HPDE6-E6E7 (cell line): ENCODE measurements around the gene MAGI1.

Source experiments
- DNase-seq: peaks from one replicate; pipeline ENCODE4 v3.0.0; 2011; ENCODE audit warnings: missing footprints; ENCODE audit errors: extremely low spot score

The MAGI1 gene

GRCh38 chr3:65843732-65844131 is 195.0 kb downstream of the MAGI1 start:
- DNase-seq, result no peak

- no peak for DNase-seq
Observed at GRCh38 chr3:65837604-65838003, 201.1 kb downstream of the MAGI1 start.

DNA sequence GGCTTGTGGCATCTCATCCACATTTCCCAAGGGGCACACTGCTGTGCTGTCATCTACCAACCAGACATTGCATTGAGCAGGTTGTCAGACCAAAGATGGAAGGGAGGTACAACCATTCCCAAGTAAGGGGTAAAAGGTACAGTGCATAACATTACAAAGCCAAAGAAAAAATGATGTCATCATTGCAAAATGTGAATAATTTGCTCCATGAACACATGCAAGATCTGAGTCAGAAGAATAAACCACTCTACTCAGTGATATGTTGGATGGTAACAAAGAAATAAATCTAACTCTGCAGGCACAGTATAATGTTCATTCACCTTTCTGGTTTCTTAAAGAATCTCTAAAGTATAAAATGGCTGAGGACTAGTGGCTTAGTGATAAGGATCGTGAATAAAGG is 202.7 kb downstream of the MAGI1 start:
- no peak for DNase-seq

- DNase-seq, result no peak
Observed at GRCh38 chr3:65833761-65834505, 204.8 kb downstream of the MAGI1 start.

DNA sequence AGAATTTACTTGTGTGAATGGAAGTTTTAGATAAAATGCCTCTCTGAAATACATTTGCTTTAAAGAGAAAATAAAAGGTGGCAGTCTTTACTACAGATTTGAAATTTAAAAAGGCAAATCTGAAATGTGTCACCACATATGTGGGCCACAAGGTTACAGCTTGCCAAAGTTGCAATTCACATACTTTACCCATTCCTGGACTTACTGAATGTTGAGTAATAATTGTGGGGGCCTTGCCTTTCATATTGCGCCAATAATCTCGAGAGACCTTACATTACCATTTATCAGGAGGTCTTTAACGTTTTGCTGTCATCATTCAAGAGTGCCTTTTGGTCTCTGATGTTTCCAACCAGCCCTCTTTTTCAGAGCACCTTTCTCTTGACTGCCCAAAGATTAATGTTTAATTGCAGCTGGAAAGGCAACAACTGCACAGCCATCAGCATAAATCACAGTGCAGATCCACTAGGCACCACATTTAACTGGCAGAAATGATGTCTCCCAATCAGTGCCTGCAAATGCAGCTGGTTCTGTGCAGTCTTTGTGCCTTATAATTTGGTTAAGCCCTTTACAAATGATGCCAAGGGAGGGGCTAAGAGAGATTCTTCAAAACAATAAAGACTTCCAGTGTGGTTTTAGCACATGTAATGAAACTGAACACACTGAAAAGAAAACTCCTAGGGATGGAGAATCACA is 206.8 kb downstream of the MAGI1 start:
- DNase-seq, result no peak

DNA sequence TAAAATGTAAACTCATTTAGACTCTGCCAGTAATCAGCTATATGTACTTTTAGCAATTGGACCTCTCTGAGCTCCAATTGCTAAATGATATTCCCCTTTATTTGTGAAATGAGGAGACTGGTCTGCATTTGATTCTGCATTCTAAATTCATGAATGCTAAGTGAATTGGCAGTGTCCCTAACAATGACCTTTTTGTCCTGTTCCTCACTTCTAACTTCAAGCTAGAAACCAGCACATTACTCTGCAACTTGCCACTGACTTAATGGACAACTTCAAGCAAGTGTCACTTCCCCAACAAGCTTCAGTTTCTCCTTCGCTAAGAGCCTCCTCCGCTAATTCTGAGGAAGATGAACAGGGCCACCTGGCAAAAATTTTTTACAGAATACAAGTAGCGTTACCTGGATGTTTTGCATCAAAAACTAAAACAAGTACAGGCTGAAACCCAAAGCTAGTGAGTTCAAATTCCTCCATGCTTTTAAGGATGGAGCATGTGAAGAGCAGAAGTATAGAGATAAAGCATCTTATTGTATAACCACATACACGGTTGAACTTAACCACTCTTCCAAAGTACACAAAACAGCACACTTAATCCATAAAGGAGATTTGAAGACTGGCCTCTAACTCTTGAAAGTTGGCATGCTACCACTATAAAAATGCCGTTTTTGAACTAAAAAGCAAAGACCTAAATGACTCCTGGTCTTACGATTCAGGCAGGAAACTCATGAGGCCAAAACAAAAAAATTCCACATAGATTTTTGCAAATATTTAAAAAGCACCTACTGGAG is 207.6 kb downstream of the MAGI1 start:
- no peak for DNase-seq

DNA sequence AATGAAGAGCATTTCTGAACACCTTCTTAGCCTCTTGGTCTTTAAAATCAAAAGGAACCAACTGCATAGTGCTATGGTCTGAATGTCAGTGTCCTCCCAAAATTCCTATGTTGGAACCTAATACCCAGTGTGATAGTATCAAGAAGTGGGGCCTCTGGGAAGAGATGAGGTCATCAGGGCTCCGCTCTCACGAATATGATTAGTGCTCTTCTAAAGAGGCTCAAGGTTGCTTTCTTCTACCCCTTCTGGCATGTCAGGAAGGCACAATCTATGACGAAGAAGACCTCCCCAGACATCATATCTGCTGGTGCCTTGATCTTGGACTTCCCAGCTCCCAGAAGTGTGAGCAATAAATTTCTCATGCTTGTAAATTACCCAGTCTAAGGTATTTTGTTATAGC is 209.5 kb downstream of the MAGI1 start:
- no peak for DNase-seq

DNA sequence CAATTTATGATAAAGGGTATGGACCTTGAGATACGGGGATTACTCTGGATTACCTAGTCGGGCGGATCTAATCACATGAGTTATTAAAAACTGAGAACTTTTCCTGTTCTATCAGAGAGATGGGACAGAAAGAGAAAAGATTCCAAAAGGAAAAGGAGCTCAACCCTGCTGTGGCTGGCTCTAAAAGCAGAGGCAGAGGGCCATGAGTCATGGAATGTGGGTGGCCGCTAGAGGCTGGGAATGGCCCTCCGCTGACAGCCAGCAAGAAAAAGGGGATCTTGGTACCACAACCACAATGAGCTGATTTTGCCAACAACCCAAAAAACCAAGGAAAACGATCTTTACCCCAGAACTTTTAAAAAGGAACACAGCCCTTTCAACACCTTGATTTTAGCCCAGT is 210.0 kb downstream of the MAGI1 start:
- no peak for DNase-seq

DNA sequence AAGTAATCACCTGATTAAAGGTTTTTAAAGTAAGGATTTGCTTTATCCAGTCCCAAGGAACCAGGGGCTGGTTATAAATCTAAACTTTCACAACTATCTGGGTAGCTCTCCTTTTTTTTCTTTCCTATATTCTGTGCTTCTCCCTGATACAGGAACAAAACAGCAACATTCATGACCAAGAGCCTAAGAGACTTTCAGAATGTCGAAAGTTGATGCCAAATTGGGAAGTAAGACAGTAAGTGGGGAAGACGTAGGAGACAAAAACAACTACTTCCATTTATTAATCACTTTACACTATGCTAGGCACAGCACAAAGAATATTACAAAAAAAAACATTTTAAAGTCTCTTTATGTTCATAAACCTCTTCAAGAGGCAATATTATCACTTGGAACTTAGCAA is 211.6 kb downstream of the MAGI1 start:
- no peak for DNase-seq

DNA sequence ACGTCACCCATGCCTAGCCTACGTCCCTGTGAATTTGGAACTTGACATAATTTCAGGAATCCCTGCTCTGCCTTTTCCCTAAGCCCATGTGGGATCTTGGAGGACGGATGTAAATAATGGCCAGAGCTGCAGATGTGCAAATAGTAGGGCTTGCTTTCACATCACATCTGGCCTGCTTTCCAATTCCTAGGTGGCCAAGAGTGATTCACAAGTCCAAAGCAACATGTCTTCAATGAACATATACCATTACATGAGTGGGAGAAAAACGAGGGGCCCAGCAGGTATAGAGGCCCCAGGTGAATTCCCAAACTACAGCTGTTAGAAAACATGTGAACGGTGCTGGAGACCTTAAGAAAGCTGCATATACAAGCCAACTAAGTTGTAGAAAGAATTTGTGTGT is 214.6 kb downstream of the MAGI1 start:
- DNase-seq, result no peak

DNA sequence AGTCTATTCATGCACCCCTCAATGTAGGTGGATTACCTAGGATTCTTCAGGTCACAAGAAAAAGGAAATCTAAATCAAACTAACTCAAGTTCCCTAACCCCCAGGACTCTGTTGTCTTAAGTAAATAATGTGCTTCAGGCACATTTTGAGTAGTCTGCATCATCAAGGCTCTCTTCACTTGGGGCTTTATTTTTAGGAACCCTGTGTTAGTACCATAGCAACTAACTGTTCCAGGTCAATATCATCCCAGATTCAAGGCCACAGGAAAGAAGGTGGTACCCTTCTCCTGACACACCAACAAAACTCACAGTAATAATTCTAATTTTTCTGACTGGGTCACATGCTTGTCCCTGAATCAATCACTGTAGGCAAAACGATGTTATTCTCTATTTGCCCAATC is 218.1 kb downstream of the MAGI1 start:
- no peak for DNase-seq

DNA sequence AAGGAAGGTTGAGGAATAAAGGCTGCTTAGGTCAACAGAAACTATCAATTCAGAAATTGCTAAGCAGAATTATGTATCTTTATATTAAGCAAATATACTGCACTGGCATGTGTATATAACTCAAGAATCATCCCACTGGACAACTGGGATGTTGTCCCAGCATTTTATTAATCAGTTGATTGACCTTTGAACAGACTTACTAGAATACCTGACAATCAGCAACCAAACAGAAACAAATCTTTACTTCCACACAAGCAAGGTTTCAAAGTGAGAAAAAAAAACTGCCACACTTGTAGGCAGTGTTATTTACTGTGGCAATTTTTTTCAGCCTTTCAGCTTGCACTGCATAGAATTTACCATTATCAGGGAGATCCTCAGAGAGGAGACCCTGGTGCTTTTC is 218.8 kb downstream of the MAGI1 start:
- no peak for DNase-seq

- DNase-seq, result no peak
Observed at GRCh38 chr3:65817553-65818126, 221.1 kb downstream of the MAGI1 start.

GRCh38 chr3:65816208-65816607 is 222.5 kb downstream of the MAGI1 start:
- DNase-seq, result no peak

GRCh38 chr3:65814845-65815578 is 223.7 kb downstream of the MAGI1 start:
- no peak for DNase-seq

DNA sequence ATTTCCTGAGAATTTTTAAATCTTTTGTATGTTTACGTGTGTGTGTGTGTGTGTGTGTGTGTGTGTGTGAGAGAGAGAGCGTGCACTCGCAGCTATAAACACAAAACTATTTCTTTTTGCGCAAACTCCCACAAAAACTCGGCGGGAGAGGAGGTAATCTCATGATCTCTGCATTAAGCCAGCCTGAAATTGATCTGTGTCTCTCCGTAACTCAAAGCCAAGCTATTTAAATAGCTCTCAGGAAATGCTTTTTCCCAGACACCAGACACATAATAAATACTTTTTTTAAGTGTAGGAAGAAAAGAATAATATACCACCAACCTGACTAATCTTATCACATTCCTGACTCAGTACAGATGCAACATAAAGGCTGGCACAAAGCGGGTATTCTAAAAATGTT is 226.8 kb downstream of the MAGI1 start:
- DNase-seq, result no peak

DNA sequence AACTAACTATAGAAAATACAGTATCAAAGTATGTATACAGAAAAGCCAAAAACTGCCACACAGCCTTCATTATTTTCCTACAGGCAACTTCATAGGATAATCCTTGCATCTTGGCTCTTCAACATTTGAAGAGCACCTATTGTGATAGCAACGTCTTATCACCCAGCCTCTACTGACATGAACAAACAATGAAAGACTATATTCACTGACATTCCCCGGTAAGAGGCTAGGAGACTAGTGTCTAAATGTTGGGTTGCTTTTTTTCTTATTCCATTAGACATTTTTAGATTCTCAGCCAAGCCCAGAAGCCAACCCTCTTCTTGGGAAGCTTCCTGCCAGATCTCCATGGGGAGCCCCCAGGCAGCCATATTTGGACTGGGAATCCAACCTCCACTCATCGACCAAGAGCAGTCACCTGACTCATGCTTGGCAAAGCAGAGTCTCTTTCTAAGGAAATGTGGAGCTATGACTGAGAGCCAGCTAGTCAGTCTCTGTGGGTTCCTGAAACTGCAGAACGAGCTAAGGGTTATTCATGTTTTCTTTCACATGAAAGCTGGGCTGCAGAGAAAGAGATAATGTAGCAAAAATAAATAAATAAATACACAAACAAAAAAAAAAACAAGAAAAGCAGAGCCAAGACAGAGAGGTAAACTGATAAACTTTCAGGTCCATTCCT is 227.5 kb downstream of the MAGI1 start:
- DNase-seq, result no peak

DNA sequence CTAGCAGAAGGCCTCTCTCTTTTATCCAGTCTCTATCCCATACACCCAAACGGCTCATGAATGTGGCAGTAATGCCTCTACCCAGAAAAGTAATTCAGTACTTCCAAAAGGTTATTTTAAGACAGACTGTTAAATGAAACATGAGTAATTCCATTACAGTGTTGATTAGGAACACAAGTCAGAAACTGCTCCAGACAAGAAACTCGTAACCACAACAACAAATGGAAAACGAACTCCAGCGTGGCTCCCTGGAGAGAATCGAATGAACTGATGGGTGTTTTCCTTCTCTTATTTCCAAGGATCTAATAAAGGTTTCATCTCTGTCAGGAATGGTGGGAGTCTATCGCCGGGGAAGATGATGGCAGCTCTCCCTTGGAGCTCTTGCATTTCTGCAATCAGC is 228.4 kb downstream of the MAGI1 start:
- no peak for DNase-seq

GRCh38 chr3:65809641-65810150 is 229.0 kb downstream of the MAGI1 start:
- DNase-seq, result no peak

GRCh38 chr3:65808824-65809223 is 229.9 kb downstream of the MAGI1 start:
- no peak for DNase-seq

- DNase-seq, result no peak
Observed at GRCh38 chr3:65808407-65808806, 230.3 kb downstream of the MAGI1 start.
